C4-2B (cell line): ENCODE results near the gene FUT6.
"Not testable (repeated sequence)": the region's sequence is repeated elsewhere in the genome, so short reads cannot be mapped to it uniquely, and the experiment has no call there.

Source experiments
- H3K27ac ChIP-seq: fragments of 450-650 bp; 2 replicates; pipeline ENCODE4 v1.5.1; 2017
- CTCF ChIP-seq: fragments of 450-650 bp; conservative IDR thresholded peaks from 2 replicates; pipeline ENCODE4 v1.5.1; 2017; ENCODE audit warnings: mild to moderate bottlenecking
- ZFX ChIP-seq: fragments of 450-650 bp; IDR thresholded peaks from 2 replicates; pipeline ENCODE4 v1.6.1; 2017

FUT6 gene

GRCh38 chr19:5782945-5783919, 56.3 kb downstream of the FUT6 start:
- H3K27ac ChIP-seq, result no peak overlapping the region
- TF ChIP-seq CTCF (no peak), ZFX (no peak)

- H3K27ac ChIP-seq, result no peak overlapping the region
- TF ChIP-seq CTCF (no peak), ZFX (no peak)
Measured at GRCh38 chr19:5782322-5782721, 57.2 kb downstream of the FUT6 start.

- H3K27ac ChIP-seq, result not testable (repeated sequence)
Measured at GRCh38 chr19:5780916-5781315, 58.6 kb downstream of the FUT6 start.
